ENCODE results near the gene BCCIP.
A peak's percentile ranks its signal among the peaks of the same experiment; 100 is the strongest.

Gene BCCIP

DNA sequence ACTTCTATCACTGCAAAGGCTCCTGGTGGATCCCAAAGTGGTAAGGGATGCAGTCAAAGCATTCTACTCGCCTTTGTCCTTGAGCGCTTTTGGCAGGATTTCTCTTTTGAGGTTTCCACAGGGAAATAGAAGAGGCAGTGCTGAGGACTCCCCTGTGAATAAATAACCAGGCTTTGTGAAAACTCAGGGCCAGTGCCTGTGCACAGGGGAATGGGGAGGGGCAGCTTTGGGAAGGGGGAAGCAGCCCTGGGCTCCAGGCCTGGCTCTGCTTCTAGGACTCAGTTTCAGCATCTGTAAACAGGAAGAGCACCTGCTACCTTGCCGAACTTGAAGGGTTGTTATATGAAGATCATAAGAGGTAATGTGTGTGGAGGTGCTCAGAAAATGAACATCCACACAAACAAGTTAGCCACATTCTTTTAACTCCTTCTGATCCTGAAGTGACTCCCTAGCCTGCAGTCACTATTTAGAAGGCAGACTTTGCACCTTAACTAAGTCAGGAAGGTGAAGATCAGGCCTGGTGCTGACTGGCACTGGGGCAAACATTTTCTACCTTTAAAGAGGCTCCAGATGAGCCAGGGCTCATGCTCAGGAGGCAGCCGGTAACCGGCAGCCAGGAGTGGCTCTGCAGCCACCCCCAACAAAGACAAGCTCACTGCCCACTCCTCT, 25.2 kb upstream of the BCCIP start:
- no peak for DNase-seq

- no peak for DNase-seq
Observed at GRCh38 chr10:125799451-125800182, 23.7 kb upstream of the BCCIP start.

DNA sequence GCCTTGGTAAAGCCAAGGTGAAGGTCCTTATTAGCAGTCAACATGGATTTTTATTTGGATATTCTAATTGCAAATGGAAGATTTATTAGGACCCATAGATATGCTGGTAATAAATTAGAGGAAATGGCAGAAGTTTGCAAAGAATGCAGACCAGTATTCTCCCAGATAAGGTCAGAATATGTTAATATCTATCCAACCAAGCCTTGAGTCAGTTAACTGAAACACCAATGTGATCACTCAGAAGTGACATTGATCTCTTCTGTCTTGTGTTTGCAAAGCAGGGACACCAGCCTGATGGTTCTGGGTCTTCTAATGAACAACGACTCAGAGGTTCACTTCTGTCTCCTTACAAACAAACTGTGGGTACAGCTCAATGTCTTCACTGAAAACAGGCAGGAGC, 21.8 kb upstream of the BCCIP start:
- no peak for DNase-seq

DNA sequence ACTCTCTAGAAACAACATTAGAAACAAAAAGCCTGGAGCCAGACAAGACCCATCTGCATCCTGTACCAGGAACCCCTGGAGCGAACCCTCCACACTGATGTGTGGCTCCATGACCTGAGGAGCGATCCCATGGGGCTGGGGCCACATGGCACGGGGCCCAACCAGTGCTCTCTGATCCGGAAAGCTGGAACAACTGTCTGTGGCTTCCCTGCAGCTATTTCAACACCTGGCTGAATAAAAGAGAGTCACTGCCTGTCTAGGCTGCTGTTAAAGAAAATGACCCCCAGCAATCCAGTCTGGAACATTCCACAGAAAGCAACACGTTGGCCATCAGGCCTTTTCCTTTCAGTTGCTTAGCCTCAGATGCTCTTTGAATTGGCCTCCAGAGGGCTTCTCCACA, 21.2 kb upstream of the BCCIP start:
- no peak for DNase-seq

GRCh38 chr10:125802739-125803138, 20.6 kb upstream of the BCCIP start:
- no peak for DNase-seq

- DNase-seq, result no peak
Observed at GRCh38 chr10:125808047-125808446, 15.3 kb upstream of the BCCIP start.

DNA sequence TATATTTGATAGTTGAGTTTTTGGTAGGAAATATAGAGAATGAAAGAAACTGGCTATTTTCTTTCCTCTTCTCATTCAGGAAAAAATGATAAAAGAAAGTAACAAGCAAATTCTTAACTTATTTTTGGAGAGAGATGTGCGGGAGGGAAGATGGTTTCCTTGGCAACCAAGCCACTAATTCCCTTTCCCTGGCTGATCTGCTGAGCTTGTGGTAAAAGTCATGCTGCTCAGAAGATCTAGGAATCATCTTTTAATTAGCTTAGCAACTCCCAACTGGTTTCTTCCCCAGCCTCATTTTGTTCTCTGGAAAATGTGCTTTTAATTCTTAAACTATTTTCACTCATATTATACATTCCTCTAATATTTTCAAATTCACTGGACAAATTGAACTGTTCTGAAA, 12.1 kb upstream of the BCCIP start:
- DNase-seq, result no peak

- no peak for DNase-seq
Observed at GRCh38 chr10:125812128-125812750, 11.1 kb upstream of the BCCIP start.

DNA sequence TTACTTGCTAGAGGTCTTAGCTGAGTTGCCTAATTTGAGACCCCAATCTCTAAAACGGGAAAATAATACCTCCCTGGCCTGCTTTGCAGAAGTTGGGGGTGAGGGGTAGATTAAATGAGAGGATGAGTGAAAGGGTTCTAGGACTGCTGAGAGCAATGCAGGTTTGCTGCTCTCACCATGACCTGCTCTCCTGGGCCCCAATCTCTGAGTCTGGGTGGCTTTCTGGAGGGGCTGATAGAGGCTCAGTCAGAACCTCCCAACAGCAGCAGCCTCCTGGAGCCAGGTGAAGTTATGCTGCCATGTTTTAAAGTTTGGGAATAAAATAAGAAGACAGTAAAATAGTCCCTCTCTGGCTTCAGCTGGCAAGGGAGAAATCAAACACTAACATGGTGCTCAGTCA, 7.6 kb upstream of the BCCIP start:
- no peak for DNase-seq

DNA sequence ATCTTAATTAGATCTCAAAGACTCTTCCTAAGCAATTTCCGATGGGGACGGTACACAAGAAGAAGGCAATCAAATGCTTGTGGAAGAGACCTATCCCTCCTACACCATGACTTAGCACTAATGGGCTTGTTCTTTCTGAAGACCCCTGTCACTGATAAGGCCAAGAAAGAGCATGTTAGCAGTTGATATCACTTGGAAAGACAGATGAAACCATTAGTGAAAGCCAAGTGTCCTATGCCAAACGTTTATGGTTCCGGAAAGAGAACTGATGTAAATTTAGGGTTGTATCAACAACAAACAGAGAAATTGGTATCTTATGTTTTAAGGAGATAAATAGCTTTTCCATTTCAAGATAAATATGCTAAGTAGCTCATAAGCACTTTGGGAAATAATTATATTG, 6.8 kb upstream of the BCCIP start:
- no peak for DNase-seq

DNA sequence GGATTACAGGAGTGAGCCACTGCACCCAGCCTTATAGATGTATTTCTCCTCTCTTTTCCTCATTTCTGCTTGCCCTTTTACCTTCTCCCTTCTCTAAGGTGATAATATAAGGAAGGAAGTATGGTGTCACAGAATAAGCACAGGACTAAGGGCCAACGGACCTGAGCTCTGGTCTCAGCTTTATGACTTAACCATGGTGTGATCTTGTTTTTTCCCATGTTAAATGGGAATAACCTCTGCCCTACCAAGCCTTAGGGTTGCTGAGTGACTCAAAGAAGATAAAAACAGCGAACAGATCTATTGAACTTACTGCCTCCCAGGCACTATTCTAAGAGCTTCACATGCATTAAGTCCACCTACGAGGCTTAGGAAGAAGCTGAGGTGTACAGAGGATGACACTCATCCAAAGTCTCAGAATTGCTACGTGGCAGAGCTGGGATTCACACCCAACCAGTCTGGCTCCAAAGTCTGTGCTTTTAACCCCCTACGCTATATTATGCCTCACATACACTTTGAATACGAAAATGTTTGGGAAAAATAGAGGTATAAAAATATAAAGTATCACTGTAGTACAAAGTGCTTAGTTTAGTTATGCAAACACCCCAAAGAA, 5.9 kb upstream of the BCCIP start:
- no peak for DNase-seq

- DNase-seq, result no peak
Observed at GRCh38 chr10:125820701-125821100, 2.6 kb upstream of the BCCIP start.

DNA sequence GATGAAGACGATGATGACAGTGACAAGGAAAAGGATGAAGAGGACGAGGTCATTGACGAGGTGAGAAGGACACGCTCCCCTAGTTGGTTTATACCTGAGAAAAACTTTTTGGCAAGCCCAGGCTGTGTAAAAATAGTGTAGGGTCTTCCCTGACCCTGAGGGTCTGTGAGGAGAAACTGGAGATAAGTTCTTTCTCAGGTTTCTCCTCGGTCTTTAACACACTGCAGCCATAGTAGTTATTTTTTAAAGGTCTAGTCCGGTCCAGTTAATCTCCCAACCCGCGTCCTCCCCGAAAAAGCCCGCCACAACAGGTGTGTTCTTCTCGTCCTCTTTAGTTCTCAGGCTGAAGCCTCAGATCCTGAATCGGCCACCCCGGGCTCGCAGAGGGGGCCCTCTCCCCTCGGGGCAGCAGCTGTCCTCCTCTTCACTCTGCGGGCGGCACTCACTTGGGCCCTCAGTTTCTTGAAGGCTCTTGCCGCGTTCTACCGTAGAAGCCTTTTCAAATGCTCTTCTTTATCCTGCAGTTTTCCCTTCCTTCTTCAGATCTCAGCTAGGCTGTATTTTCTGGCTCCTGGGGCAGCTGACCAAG, 411 bp downstream of the BCCIP start:
- DNase-seq, result peak in 1 of 2 donors; percentile 1

GRCh38 chr10:125824736-125825135, 1.4 kb downstream of the BCCIP start:
- no peak for DNase-seq

DNA sequence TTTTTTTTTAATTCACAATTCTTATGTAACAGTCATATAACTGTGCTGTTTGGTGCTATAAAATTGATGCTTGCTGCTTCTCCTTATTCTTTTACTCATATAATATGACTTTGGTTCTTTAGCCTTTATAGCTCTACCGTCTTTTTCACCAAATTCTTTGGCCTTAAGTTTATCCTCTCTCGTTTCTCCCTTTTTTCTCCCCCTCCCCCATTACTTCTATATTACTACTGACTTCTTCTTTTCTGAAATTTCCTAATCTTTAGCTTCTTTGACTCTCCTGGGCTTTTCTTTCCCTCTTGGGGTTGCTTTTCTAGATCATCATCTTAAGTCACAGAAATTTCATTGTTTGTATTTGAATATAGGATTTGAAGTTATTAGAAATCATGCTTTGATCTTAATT, 3.8 kb downstream of the BCCIP start:
- DNase-seq, result no peak

GRCh38 chr10:125828311-125828710, 5.0 kb downstream of the BCCIP start:
- DNase-seq, result no peak

DNA sequence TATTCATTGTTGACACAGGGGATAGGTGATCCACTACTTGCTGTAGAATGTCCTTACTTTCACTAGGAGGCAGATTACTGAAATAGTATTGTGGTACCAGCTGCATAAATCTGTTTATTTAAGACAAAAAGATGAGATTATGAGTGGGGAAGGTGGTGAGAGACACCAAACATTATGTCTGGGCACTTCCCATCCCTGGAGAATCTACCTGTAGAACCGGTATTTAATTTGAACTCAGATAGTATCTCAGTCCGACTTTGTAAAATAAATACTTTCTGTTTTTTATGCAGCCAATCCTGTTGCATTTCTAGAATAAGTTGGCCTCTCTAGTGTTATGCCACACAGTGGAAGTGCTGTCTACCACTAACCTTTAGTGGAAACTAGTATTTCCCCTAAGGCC, 13.4 kb downstream of the BCCIP start:
- DNase-seq, result no peak

- no peak for DNase-seq
Observed at GRCh38 chr10:125838802-125839575, 15.6 kb downstream of the BCCIP start.

DNA sequence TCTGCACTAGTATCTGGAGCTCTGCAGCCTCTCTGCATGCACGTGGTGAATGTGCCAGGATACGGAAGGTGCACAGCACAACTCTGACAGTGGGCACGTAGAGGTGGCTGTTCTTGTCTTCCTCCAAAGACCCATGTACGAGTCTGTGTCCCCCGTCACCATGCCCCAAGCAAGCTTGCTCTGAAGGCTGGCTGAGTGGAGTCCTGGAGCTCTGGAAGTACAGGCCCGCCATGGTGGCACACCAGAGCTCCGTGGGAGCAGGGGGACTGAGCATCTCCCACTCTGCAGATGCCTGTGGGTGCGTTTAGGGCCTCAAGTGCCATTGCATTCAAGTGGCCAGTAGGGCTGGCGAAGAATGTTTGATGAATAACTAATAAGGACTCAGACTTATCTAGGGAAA, 17.1 kb downstream of the BCCIP start:
- DNase-seq, result no peak

GRCh38 chr10:125840955-125841354, 17.6 kb downstream of the BCCIP start:
- DNase-seq, result no peak

- DNase-seq, result no peak
Observed at GRCh38 chr10:125843603-125844329, 20.4 kb downstream of the BCCIP start.

- DNase-seq, result no peak
Observed at GRCh38 chr10:125844751-125845221, 21.4 kb downstream of the BCCIP start.
